WTC11 (cell line): ENCODE results near the gene CD93. TPM values are rescaled to one million over a fixed set of nuclear protein-coding genes. Genes with fewer than 3 reads are reported as not detected.

Source experiments
- ATAC-seq: fragments of 200-7000 bp; cut with Tn5 transposase; 2 replicates; pipeline ENCODE4 v1.10.0; 2021; ENCODE audit warnings: mild to moderate bottlenecking, moderate library complexity
- CTCF ChIA-PET: fragments of 300-600 bp; sonication (Branson Sonifier 250); formaldehyde crosslinking; loops from one replicate; lab custom pipeline; 2021; ENCODE audit warnings: antibody characterized with exemption; lab: Charles Lee
- POLR2A ChIA-PET: fragments of 350-600 bp; sonication (Branson Sonifier 250); formaldehyde crosslinking; loops from one replicate; lab custom pipeline; 2021; ENCODE audit warnings: antibody characterized with exemption; lab: Charles Lee
- DNase-seq: peaks from one replicate; pipeline ENCODE4 v3.0.0; 2021; ENCODE audit warnings: low spot score
- H3K27ac Mint-ChIP-seq: 2 replicates; pipeline ENCODE4 v1.8.0; 2021; ENCODE audit warnings: mixed read lengths
- H3K27me3 Mint-ChIP-seq: 2 replicates; pipeline ENCODE4 v1.8.0; 2021; ENCODE audit warnings: low read depth, mild to moderate bottlenecking, moderate library complexity, mixed read lengths
- H3K36me3 Mint-ChIP-seq: 2 replicates; pipeline ENCODE4 v1.8.0; 2021; ENCODE audit warnings: mixed read lengths
- H3K4me1 Mint-ChIP-seq: 2 replicates; pipeline ENCODE4 v1.8.0; 2022; ENCODE audit warnings: mixed read lengths
- H3K4me3 Mint-ChIP-seq: 2 replicates; pipeline ENCODE4 v1.8.0; 2021; ENCODE audit warnings: mild to moderate bottlenecking, moderate library complexity, mixed read lengths
- H3K9me3 Mint-ChIP-seq: 2 replicates; pipeline ENCODE4 v1.8.0; 2021; ENCODE audit warnings: mixed read lengths
- ARID4B ChIP-seq: sonication (generic); formaldehyde crosslinking; IDR thresholded peaks from 2 replicates; pipeline ENCODE4 v1.8.0; 2023; ENCODE audit warnings: missing genetic modification reagents, mild to moderate bottlenecking, borderline replicate concordance
- ATF6 ChIP-seq: sonication (generic); formaldehyde crosslinking; IDR thresholded peaks from 2 replicates; pipeline ENCODE4 v1.8.1; 2023; ENCODE audit warnings: mild to moderate bottlenecking, missing genetic modification reagents
- CREB1 ChIP-seq: sonication (generic); formaldehyde crosslinking; IDR thresholded peaks from 2 replicates; pipeline ENCODE4 v1.8.0; 2023; ENCODE audit warnings: mild to moderate bottlenecking, missing genetic modification reagents
- ELF4 ChIP-seq: sonication (generic); formaldehyde crosslinking; IDR thresholded peaks from 2 replicates; pipeline ENCODE4 v1.8.1; 2022; ENCODE audit warnings: low read depth, mild to moderate bottlenecking, moderate library complexity, missing genetic modification reagents
- EMX1 ChIP-seq: fragments of 250-450 bp; sonication (Bioruptor Pico); IDR thresholded peaks from 2 replicates; pipeline ENCODE4 v1.8.0; 2021; ENCODE audit warnings: mild to moderate bottlenecking
- FOXJ3 ChIP-seq: sonication (generic); formaldehyde crosslinking; IDR thresholded peaks from 2 replicates; pipeline ENCODE4 v1.9.0; 2021; ENCODE audit warnings: missing genetic modification reagents, mild to moderate bottlenecking, borderline replicate concordance
- FOXK1 ChIP-seq: sonication (generic); formaldehyde crosslinking; IDR thresholded peaks from 2 replicates; pipeline ENCODE4 v1.8.0; 2022; ENCODE audit warnings: mild to moderate bottlenecking, moderate library complexity, missing genetic modification reagents
- MLX ChIP-seq: sonication (generic); formaldehyde crosslinking; IDR thresholded peaks from 2 replicates; pipeline ENCODE4 v1.8.1; 2023; ENCODE audit warnings: mild to moderate bottlenecking, missing genetic modification reagents, moderate library complexity
- NFYB ChIP-seq: sonication (generic); formaldehyde crosslinking; conservative IDR thresholded peaks from 2 replicates; pipeline ENCODE4 v1.8.0; 2022; ENCODE audit warnings: low read depth, missing genetic modification reagents
- PRRX2 ChIP-seq: fragments of 250-450 bp; sonication (Bioruptor Pico); IDR thresholded peaks from 2 replicates; pipeline ENCODE4 v1.8.0; 2021; ENCODE audit warnings: mild to moderate bottlenecking
- SMAD3 ChIP-seq: sonication (generic); formaldehyde crosslinking; IDR thresholded peaks from 2 replicates; pipeline ENCODE4 v1.8.0; 2022; ENCODE audit warnings: missing genetic modification reagents, mild to moderate bottlenecking, borderline replicate concordance
- SMAD4 ChIP-seq: sonication (generic); formaldehyde crosslinking; IDR thresholded peaks from 2 replicates; pipeline ENCODE4 v1.8.0; 2022; ENCODE audit warnings: mild to moderate bottlenecking, missing genetic modification reagents
- TCF7 ChIP-seq: sonication (generic); formaldehyde crosslinking; IDR thresholded peaks from 2 replicates; pipeline ENCODE4 v1.8.0; 2022; ENCODE audit warnings: mild to moderate bottlenecking, low read depth, missing genetic modification reagents, moderate library complexity
- TEAD4 ChIP-seq: sonication (generic); formaldehyde crosslinking; IDR thresholded peaks from 2 replicates; pipeline ENCODE4 v1.8.0; 2022; ENCODE audit warnings: mild to moderate bottlenecking, missing genetic modification reagents
- TP53 ChIP-seq: sonication (generic); formaldehyde crosslinking; IDR thresholded peaks from 2 replicates; pipeline ENCODE4 v1.8.1; 2023; ENCODE audit warnings: mild to moderate bottlenecking, missing genetic modification reagents
- ZBTB21 ChIP-seq: sonication (generic); formaldehyde crosslinking; IDR thresholded peaks from 2 replicates; pipeline ENCODE4 v1.8.1; 2023; ENCODE audit warnings: mild to moderate bottlenecking, missing genetic modification reagents, borderline replicate concordance
- ZNF219 ChIP-seq: sonication (generic); formaldehyde crosslinking; IDR thresholded peaks from 2 replicates; pipeline ENCODE4 v1.8.0; 2023; ENCODE audit warnings: missing genetic modification reagents, mild to moderate bottlenecking, borderline replicate concordance
- ZNF232 ChIP-seq: sonication (generic); formaldehyde crosslinking; IDR thresholded peaks from 2 replicates; pipeline ENCODE4 v1.8.0; 2022; ENCODE audit warnings: mild to moderate bottlenecking, missing genetic modification reagents
- total RNA-seq: library from RNA; stranded (reverse); gene quantifications from 3 replicates; pipeline ENCODE4 v1.2.3, GENCODE V29; 2021
- TF ChIP-seq, protein P1 (sequence below): fragments of 250-450 bp; sonication (Bioruptor Pico); IDR thresholded peaks from 2 replicates; pipeline ENCODE4 v1.9.0; 2021; ENCODE audit warnings: mild to moderate bottlenecking, borderline replicate concordance

The CD93 gene
- total RNA-seq, 1 experiment from 2014 or later: 0.09 TPM

GRCh38 chr20:23060629-23061028 lies 25.5 kb downstream of the CD93 start (continued):
- TF ChIP-seq ZNF219 (CRISPR knock-in tag) (no peak), FOXJ3 (CRISPR knock-in tag) (no peak)
- TF ChIP-seq, all 79 proteins: peak for 0

DNA sequence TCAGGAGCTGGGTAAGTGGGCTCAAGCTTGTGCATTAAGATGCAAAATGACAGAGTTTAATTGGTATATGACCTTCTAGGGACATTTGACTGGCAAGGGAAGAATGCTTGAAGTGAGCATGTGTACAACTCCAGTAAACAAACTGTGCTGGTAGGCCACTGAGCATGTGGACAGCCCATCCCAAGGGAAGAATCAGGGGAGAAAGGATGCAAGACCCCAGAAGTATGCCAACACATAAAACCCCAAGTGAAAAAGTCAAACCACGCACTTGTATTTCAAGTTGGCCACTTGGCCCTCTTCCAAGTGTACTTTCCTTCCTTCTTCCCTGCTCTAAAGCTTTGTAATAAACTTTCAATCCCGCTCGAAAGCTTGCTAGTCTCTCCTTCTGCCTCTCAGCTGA lies 26.3 kb downstream of the CD93 start:
- Mint-ChIP-seq H3K9me3 (peaks cover 12% of the 10 kb centered on the region), H3K27ac (no peak overlapping the region), H3K36me3 (peaks cover 5% of the 10 kb centered on the region; the same call in 1 of the 2 replicates), H3K4me3 (no peak overlapping the region), H3K4me1 (peaks cover 32% of the 10 kb centered on the region), H3K27me3 (no peaks in the 10 kb centered on the region)
- no peak for TF ChIP-seq TEAD4 (CRISPR knock-in tag)
- no peak for TF ChIP-seq ELF4 (CRISPR knock-in tag)
- TF ChIP-seq ARID4B (CRISPR knock-in tag): no peak
- TF ChIP-seq, protein P1, sequence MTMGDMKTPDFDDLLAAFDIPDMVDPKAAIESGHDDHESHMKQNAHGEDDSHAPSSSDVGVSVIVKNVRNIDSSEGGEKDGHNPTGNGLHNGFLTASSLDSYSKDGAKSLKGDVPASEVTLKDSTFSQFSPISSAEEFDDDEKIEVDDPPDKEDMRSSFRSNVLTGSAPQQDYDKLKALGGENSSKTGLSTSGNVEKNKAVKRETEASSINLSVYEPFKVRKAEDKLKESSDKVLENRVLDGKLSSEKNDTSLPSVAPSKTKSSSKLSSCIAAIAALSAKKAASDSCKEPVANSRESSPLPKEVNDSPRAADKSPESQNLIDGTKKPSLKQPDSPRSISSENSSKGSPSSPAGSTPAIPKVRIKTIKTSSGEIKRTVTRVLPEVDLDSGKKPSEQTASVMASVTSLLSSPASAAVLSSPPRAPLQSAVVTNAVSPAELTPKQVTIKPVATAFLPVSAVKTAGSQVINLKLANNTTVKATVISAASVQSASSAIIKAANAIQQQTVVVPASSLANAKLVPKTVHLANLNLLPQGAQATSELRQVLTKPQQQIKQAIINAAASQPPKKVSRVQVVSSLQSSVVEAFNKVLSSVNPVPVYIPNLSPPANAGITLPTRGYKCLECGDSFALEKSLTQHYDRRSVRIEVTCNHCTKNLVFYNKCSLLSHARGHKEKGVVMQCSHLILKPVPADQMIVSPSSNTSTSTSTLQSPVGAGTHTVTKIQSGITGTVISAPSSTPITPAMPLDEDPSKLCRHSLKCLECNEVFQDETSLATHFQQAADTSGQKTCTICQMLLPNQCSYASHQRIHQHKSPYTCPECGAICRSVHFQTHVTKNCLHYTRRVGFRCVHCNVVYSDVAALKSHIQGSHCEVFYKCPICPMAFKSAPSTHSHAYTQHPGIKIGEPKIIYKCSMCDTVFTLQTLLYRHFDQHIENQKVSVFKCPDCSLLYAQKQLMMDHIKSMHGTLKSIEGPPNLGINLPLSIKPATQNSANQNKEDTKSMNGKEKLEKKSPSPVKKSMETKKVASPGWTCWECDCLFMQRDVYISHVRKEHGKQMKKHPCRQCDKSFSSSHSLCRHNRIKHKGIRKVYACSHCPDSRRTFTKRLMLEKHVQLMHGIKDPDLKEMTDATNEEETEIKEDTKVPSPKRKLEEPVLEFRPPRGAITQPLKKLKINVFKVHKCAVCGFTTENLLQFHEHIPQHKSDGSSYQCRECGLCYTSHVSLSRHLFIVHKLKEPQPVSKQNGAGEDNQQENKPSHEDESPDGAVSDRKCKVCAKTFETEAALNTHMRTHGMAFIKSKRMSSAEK (CRISPR knock-in tag): no peak
- no peak for TF ChIP-seq NFYB (CRISPR knock-in tag)
- TF ChIP-seq SMAD4 (CRISPR knock-in tag): no peak
- TF ChIP-seq ATF6 (CRISPR knock-in tag): no peak
- TF ChIP-seq SMAD3 (CRISPR knock-in tag): no peak
- no peak for TF ChIP-seq CREB1 (CRISPR knock-in tag)
- TF ChIP-seq ZNF232 (CRISPR knock-in tag): no peak
- TF ChIP-seq PRRX2: no peak
- TF ChIP-seq TP53 (CRISPR knock-in tag): no peak
- TF ChIP-seq FOXK1: no peak
- TF ChIP-seq ZBTB21 (CRISPR knock-in tag): no peak
- TF ChIP-seq TCF7: no peak
- no peak for TF ChIP-seq MLX (CRISPR knock-in tag)
- TF ChIP-seq EMX1 (CRISPR knock-in tag): no peak
- ATAC-seq (no peak), DNase-seq (no peak)
- ChIA-PET POLR2A (no interaction called here), CTCF (interaction anchor here (0.8 to 6.0 kb wide), 5 partner anchors 9 to 281 kb away, joined by 3 to 103 read pairs (median 4); partner anchors contain the start of gene THBD)
